GM18907 (cell line): ENCODE results near the gene ITGB2.
"Not testable (repeated sequence)": the region's sequence is repeated elsewhere in the genome, so short reads cannot be mapped to it uniquely, and the experiment has no call there.

Experiments used
- ATAC-seq: cut with Tn5 transposase; IDR thresholded peaks from one replicate; pipeline ENCODE4 v1.9.1; 2021; ENCODE audit warnings: mild to moderate bottlenecking, moderate library complexity; ENCODE audit not compliant: unreplicated experiment

ITGB2 gene

GRCh38 chr21:44942566-44942965 is 21.9 kb upstream of the ITGB2 start:
- no peak for ATAC-seq

- ATAC-seq = no peak
These were observed 20.9 kb upstream of the ITGB2 start for GRCh38 chr21:44941567-44941966.

DNA sequence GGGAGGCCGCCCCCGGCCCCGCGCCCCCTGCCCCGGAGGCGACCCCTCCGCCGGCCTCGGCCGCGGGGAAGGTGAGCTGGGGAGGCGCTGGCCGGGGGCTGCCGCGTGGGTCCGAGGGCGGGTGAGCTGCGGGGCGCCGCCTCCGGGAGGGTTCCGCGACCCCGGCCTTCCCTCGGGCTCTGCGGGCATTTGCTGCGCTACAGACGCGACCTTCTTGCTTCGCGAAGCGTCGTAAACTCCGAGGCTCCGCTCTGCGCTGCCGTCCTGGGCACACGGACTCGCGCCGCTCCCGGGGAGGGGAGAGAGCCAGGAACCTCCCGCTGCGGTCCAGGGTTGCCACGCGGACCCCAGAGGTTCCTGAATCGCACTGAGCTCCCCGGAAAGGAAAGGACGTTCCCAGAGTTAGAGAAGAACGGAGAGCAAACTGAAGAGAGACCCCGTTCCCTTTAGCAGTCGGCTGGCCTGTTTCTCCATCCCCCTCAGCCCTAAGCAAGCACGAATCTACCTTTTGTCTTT is 19.5 kb upstream of the ITGB2 start:
- ATAC-seq = peak; percentile 45

DNA sequence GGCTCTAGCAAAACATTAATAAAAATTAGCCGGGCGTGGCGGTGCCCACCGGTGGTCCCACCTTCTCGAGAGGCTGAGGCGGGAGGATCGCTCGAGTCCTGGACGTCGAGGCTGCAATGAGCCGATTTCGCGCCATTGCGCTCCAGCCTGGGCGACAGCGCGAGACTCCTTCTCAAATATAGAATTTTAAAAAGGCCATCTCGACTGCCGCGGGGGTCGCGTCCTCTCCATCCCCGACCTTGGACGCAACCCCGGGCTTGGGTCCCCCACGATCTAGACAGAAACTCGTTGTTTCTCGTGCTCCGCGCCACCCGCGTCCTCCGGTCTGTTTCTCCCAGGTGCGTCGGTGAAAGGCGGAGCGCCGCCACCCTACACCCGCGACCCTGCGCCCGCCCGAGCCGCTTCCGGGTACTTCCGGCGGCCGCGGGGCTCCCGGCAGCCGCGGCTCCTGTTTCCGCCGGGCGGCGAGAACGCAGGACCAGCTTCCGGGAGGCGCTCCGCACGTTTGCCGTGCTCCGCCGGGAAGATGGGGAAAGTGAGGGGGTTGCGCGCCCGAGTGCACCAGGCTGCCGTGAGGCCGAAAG is 18.9 kb upstream of the ITGB2 start, which contains the start of gene SLX9:
Gene SLX9 (plus strand): TSS at position 498 of the 584 bp plus-strand sequence. CDS start 29 bp downstream, at position 527.
- peak; percentile 72 for ATAC-seq

DNA sequence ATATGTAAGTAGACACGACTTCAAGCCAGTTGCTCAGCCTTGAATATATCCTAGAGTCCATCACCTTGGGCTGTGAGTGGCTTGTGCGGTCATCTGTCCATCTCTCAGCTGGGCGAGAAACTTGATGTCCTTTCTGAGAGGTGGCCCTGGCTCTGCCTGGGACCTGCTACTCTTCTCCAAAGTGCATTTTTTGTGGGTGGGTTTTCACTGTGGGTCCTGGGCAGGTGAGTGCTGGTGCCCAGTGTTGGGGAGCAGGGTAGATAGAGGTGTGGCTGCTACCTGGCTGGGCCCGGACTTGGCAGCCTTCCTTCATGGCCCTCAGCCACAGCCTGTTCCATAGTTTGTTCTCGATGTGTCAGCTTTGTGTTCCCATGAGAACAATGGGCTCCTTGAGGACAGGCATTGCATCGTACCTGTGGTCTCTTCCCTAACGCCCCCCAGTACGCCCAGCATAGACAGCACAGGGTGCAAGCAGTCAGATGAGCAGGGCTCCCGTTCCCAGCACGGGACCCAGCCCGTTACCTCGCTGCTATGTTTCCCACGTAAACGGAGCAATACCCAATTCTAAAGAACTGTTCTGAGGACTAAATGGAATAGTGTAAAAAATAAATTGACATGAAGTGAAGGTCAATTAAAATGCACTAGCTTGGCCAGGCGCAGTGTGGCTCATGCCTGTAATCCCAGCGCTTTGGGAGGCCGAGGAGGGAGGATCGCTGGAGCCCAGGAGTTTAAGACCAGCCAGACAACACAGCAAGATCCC is 18.3 kb upstream of the ITGB2 start:
- ATAC-seq = no peak

- ATAC-seq = no peak
These were observed 14.8 kb upstream of the ITGB2 start for GRCh38 chr21:44935533-44935927.

GRCh38 chr21:44934797-44935532 is 14.3 kb upstream of the ITGB2 start:
- no peak for ATAC-seq

GRCh38 chr21:44934276-44934675 is 13.6 kb upstream of the ITGB2 start:
- no peak for ATAC-seq

GRCh38 chr21:44933918-44934260 is 13.2 kb upstream of the ITGB2 start:
- no peak for ATAC-seq

- ATAC-seq = no peak
These were observed 12.7 kb upstream of the ITGB2 start for GRCh38 chr21:44933199-44933917.

DNA sequence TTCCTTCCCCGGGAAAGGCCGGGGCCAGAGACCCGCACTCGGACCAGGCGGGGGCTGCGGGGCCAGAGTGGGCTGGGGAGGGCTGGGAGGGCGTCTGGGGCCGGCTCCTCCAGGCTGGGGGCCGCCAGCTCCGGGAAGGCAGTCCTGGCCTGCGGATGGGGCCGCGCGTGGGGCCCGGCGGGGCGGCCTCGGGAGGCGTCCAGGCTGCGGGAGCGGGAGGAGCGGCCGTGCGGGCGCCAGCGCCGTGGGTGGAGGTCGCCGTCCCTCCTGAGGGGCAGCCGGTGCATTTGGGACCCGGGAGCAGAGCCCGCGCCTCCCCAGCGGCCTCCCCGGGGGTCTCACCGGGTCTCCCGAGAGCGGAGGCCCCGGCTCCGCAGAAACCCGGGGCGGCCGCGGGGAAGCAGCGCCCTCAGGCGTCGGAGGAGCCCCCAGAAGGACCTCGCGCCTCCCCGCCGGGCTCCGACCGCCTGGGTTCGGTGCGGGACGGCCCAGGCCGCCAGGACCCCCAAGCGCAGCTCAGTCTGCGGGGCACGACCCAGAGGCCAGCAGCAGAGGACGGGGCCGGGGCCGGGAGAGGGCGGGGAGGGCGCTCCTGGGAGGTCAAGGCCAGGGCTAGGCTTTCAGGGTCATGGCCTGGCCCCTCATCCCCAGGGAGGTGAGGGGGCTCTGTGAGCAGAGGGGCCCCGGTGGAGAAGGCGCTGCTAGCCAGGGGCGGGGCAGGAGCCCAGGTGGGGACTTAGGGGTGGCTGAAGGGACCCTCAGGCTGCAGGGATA is 11.9 kb upstream of the ITGB2 start:
- ATAC-seq = no peak

GRCh38 chr21:44931501-44932407 is 11.1 kb upstream of the ITGB2 start:
- ATAC-seq = no peak

DNA sequence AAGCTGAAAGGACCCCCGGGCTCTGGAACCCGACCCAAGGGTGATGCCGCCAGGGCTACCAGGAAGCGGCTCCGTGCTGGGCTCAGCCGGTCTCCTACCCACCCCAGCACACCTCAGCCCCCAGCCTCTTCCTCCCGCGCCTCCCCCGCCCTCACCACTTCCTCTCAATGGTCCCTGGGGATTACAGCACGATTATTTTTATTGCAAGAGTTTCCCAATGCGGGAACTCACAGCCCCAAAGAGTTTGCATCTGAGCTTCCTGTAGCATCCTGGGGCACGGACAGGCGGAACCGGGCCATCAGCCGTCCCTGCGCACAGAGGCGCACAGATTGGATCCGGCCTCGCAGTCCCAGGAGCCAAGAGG is 10.4 kb upstream of the ITGB2 start:
- ATAC-seq = no peak

GRCh38 chr21:44930543-44930981 is 9.9 kb upstream of the ITGB2 start:
- no peak for ATAC-seq

DNA sequence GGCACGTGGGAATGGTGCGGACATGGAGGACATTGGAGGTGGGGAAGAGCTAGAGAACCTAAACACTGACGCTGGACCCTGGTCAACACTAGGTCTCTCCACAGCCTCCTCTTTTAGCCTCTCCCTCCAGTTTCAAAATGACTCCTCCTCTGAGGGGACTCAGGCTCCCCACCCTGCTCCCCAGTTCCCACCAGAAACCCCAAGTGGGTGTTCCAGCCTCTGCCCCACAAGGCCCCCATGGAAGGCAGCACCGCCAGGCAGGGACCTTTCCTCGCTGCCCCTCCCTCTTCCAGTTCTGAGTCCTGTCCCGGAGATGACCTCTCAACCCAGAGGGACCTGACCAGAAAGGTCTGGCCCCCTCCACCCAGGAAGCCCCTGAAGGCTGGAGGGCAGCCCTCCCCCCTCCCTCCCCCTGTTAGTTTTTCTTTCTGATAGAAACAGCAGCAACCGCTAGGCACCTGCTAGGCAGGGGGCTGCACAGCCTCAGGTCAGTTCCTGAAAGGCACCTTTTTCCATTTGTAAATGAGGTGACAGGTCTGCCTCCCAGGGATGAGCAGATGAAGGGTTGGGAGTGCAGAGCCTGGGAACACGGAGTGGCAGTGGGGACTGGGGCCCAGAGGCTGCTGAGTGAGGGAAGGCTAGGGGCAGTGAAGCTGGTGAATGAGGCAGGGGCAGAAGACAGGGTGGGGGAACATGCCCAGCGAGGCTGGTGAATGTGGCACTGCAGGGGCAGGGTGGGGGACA is 9.3 kb upstream of the ITGB2 start:
- ATAC-seq = no peak

GRCh38 chr21:44929242-44929798 is 8.6 kb upstream of the ITGB2 start:
- no peak for ATAC-seq

GRCh38 chr21:44928500-44929241 is 8.0 kb upstream of the ITGB2 start:
- ATAC-seq = not testable (repeated sequence)
